Endothelial cell of umbilical vein (primary cell): ENCODE data around the gene UIMC1. TPM values are rescaled to one million over a fixed set of nuclear protein-coding genes. Genes with fewer than 3 reads are reported as not detected.

Experiments
- BruUV-seq: library from RNA; stranded (reverse); fragments of 400-500 nt; replicated peaks from 2 replicates; lab custom pipeline; 2021; lab: Mats Ljungman, UMichigan
- CTCF ChIA-PET: fragments of 300-600, 350-600 bp; sonication (Branson Sonifier 250); formaldehyde crosslinking; loops from one replicate; lab custom pipeline; 2021; ENCODE audit warnings: antibody characterized with exemption, inconsistent platforms; lab: Charles Lee
- POLR2A ChIA-PET: fragments of 300-600, 350-600 bp; sonication (Branson Sonifier 250); formaldehyde crosslinking; loops from one replicate; lab custom pipeline; 2021; ENCODE audit warnings: antibody characterized with exemption, inconsistent platforms; lab: Charles Lee
- DNase-seq: peaks from one replicate; pipeline ENCODE4 v3.0.0-alpha.2; 2011; ENCODE audit warnings: low read depth, low spot score
- FAIRE-seq: peaks from 2 replicates; lab custom pipeline; 2011; peaks lifted over from hg19 to GRCh38; lab: Jason Lieb, UNC
- H2AFZ ChIP-seq: 2 replicates; pipeline ENCODE4 v1.6.0; 2012; ENCODE audit warnings: low read depth, low read length, control low read depth, inconsistent platforms
- H3K27ac ChIP-seq: 2 replicates; pipeline ENCODE4 v1.5.1; 2011; ENCODE audit warnings: low read depth, mild to moderate bottlenecking, control low read depth, low read length, moderate library complexity; ENCODE audit not compliant: insufficient read depth
- H3K27me3 ChIP-seq, 2 experiments: 2 replicates each; pipeline versions ENCODE4 v1.6.0 to v1.6.1; 2011; ENCODE audit warnings: low read length in 2 of 2, mixed read lengths in 1 of 2; ENCODE audit not compliant: control insufficient read depth in 2 of 2, insufficient read depth in 2 of 2
- H3K36me3 ChIP-seq, 2 experiments: 2 replicates in 1 of 2; 3 replicates in 1 of 2; pipeline ENCODE4 v1.5.1; 2011; ENCODE audit warnings: low read length in 2 of 2, mild to moderate bottlenecking in 1 of 2, moderate library complexity in 1 of 2; ENCODE audit not compliant: control insufficient read depth in 2 of 2, insufficient read depth in 2 of 2; ENCODE audit errors: extremely low read depth in 1 of 2
- H3K4me1 ChIP-seq: 3 replicates; pipeline ENCODE4 v1.5.1; 2011; ENCODE audit warnings: mild to moderate bottlenecking, low read length; ENCODE audit not compliant: control insufficient read depth, insufficient read depth; ENCODE audit errors: extremely low read depth
- H3K4me2 ChIP-seq: 2 replicates; pipeline ENCODE4 v1.6.1; 2011; ENCODE audit warnings: low read length, control low read depth, mixed read lengths; ENCODE audit not compliant: insufficient read depth
- H3K4me3 ChIP-seq, 3 experiments: fragments of 200-600 bp in 1 of 3; sonication (generic), shearing (Covaris generic) in 1 of 3; replicated peaks in 1 of 3; 2 replicates each; pipeline ENCODE4 v1.5.1; 2011 to 2016; ENCODE audit warnings: control low read depth in 3 of 3, low read length in 3 of 3, mild to moderate bottlenecking in 2 of 3, inconsistent platforms in 1 of 3, low read depth in 1 of 3, moderate library complexity in 1 of 3; ENCODE audit not compliant: insufficient read depth in 1 of 3
- H3K79me2 ChIP-seq: 2 replicates; pipeline ENCODE4 v1.6.0; 2012; ENCODE audit warnings: low read length, inconsistent platforms; ENCODE audit not compliant: control insufficient read depth, insufficient read depth
- H3K9ac ChIP-seq: replicated peaks from 2 replicates; pipeline ENCODE3; 2011; ENCODE audit warnings: low read length, control low read depth; ENCODE audit not compliant: insufficient read depth; ENCODE audit errors: extremely low read depth
- H3K9me1 ChIP-seq: replicated peaks from 3 replicates; pipeline ENCODE4 v1.6.0; 2011; ENCODE audit warnings: mild to moderate bottlenecking, low read length; ENCODE audit not compliant: control insufficient read depth, insufficient read depth; ENCODE audit errors: extremely low read depth
- H3K9me3 ChIP-seq: replicated peaks from 2 replicates; pipeline ENCODE4 v1.5.1; 2012; ENCODE audit warnings: low read length, inconsistent platforms; ENCODE audit not compliant: control insufficient read depth, insufficient read depth
- H4K20me1 ChIP-seq: replicated peaks from 2 replicates; pipeline ENCODE3; 2011; ENCODE audit warnings: mild to moderate bottlenecking, low read length; ENCODE audit not compliant: control insufficient read depth, insufficient read depth; ENCODE audit errors: extremely low read depth
- CTCF ChIP-seq, 2 donors: IDR thresholded peaks; 1 replicate in 1 of 2; 2 replicates in 1 of 2; pipeline ENCODE4 v1.5.1; 2011; ENCODE audit warnings: low read length in 2 of 2, mild to moderate bottlenecking in 2 of 2, moderate library complexity in 2 of 2, control low read depth in 1 of 2, inconsistent platforms in 1 of 2, low read depth in 1 of 2; ENCODE audit not compliant: insufficient read depth in 1 of 2; ENCODE audit errors: extremely low read depth in 1 of 2
- EZH2 ChIP-seq: IDR thresholded peaks from 2 replicates; pipeline ENCODE4 v1.6.1; 2012; ENCODE audit warnings: borderline replicate concordance, low read depth, mild to moderate bottlenecking, moderate library complexity, low read length, inconsistent platforms; ENCODE audit not compliant: severe bottlenecking
- FOS ChIP-seq: IDR thresholded peaks from 2 replicates; pipeline ENCODE4 v1.6.1; 2011; ENCODE audit warnings: mild to moderate bottlenecking, low read length, moderate library complexity, borderline replicate concordance; ENCODE audit not compliant: insufficient read depth
- GATA2 ChIP-seq: IDR thresholded peaks from 2 replicates; pipeline ENCODE4 v1.7.0; 2011; ENCODE audit warnings: low read depth, mild to moderate bottlenecking, moderate library complexity, mixed read lengths, low read length; ENCODE audit not compliant: insufficient read length, insufficient read depth
- JUN ChIP-seq: IDR thresholded peaks from 2 replicates; pipeline ENCODE4 v1.6.1; 2011; ENCODE audit warnings: borderline replicate concordance, low read depth; ENCODE audit not compliant: insufficient read length, insufficient read depth
- MAX ChIP-seq: IDR thresholded peaks from 2 replicates; pipeline ENCODE4 v1.6.1; 2011; ENCODE audit not compliant: insufficient read depth, insufficient read length
- MYC ChIP-seq: IDR thresholded peaks from one replicate; pipeline ENCODE4 v1.6.1; 2011; ENCODE audit warnings: mild to moderate bottlenecking, low read depth, low read length
- POLR2A ChIP-seq: IDR thresholded peaks from 2 replicates; pipeline ENCODE4 v1.6.1; 2012; ENCODE audit warnings: low read depth, mild to moderate bottlenecking, control low read depth, low read length
- POLR2AphosphoS5 ChIP-seq: IDR thresholded peaks from 2 replicates; pipeline ENCODE4 v1.6.1; 2012; ENCODE audit warnings: low read depth, mild to moderate bottlenecking, control low read depth, low read length, moderate library complexity; ENCODE audit not compliant: insufficient read depth
- dilution Hi-C: fragments of 300-500 bp; cut with MboI; formaldehyde crosslinking; loops from one replicate; pipeline ENCODE4 v1.15.0; 2019; ENCODE audit warnings: low sequenced_read_pairs; ENCODE audit not compliant: extremely low pct_ligation_motif_present
- intact Hi-C: fragments of 100-400 bp; cut with micrococcal nuclease; formaldehyde crosslinking; loops from one replicate; pipeline ENCODE4 v1.10.0; 2022
- polyA plus RNA-seq, 4 experiments: library from polyadenylated mRNA; depleted of rRNA in 3 of 4; stranded (reverse) in 3 of 4; unstranded in 1 of 4; fragments of >200 nt; gene quantifications; 2 replicates each; pipeline versions ENCODE4 v1.2.1 to v1.2.3, GENCODE V29; 2011 to 2012; ENCODE audit warnings: missing spikeins in 1 of 4
- total RNA-seq: library from RNA; stranded (reverse); gene quantifications from 2 replicates; pipeline ENCODE4 v1.2.3, GENCODE V29; 2021

UIMC1 gene
- total and polyA plus RNA-seq, 2 donors (not counting 3 experiments of a cell fraction or from before 2014, with no cell fraction given), result 17.2 to 60.1 TPM

DNA sequence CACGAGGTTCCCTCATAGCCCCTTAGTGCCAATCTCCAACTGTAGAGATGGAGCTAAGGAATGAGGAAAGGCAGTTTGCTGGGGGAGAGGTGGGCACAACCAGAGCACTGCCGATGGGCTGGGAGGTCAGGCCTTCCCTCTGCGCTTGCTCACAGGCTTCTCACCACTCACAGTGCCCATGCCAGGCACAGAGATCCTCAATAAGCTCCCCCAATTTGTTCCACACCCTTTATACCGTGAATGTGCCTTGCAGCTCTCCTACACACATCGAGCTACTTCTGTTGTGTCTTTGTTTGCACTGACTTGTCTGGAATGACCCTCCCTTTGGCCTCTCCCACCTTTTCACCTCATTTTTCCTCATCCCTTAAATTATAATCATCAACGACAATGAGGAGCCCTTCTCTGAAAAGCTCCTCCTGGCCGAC, 105.8 kb downstream of the UIMC1 start:
- intact Hi-C loops, result no loop called here
- FAIRE-seq (no peak), DNase-seq (no peak)
- H3K4me1 ChIP-seq, result peaks cover 11% of the 10 kb centered on the region
- H3K4me3 ChIP-seq, result no peak overlapping the region
- TF ChIP-seq POLR2A (no peak), MYC (no peak), FOS (no peak), EZH2 (no peak), MAX (no peak), GATA2 (no peak), CTCF (IDR thresholded peaks at IDR 0.05; ENCODE audit: extremely low read depth in 1 of 2, insufficient read depth in 1 of 2, low read depth in 1 of 2, low read length in 2 of 2) (no peak), POLR2AphosphoS5 (no peak), JUN (no peak)
- H4K20me1 ChIP-seq, result no peaks in the 10 kb centered on the region
- no peak overlapping the region for H3K27ac ChIP-seq
- CTCF ChIA-PET, result interaction anchor here (1.5 to 7.3 kb wide), 2 partner anchors 11 to 240 kb away, joined by 3 to 42 read pairs; no protein-coding TSS in a partner anchor
- H2AFZ ChIP-seq, result no peak overlapping the region
- no peaks in the 10 kb centered on the region for H3K27me3 ChIP-seq
- H3K36me3 ChIP-seq, result peaks cover 17 to 28% of the 10 kb centered on the region in 2 experiments
- no peak overlapping the region for H3K4me2 ChIP-seq
- no peak overlapping the region for H3K9ac ChIP-seq
- dilution Hi-C loops, result no loop called here
- H3K9me3 ChIP-seq, result no peaks in the 10 kb centered on the region
- H3K79me2 ChIP-seq, result no peaks in the 10 kb centered on the region
- no TSS peak for BruUV-seq
- H3K9me1 ChIP-seq, result no peaks in the 10 kb centered on the region
- POLR2A ChIA-PET, result no interaction called here
